ENCODE measurements around the gene PGAP3.

The PGAP3 gene

GRCh38 chr17:39624313-39624712 is 63.5 kb downstream of the PGAP3 start:
- no peak for FAIRE-seq
- DNase-seq (ENCODE audit: low spot score): no peak

DNA sequence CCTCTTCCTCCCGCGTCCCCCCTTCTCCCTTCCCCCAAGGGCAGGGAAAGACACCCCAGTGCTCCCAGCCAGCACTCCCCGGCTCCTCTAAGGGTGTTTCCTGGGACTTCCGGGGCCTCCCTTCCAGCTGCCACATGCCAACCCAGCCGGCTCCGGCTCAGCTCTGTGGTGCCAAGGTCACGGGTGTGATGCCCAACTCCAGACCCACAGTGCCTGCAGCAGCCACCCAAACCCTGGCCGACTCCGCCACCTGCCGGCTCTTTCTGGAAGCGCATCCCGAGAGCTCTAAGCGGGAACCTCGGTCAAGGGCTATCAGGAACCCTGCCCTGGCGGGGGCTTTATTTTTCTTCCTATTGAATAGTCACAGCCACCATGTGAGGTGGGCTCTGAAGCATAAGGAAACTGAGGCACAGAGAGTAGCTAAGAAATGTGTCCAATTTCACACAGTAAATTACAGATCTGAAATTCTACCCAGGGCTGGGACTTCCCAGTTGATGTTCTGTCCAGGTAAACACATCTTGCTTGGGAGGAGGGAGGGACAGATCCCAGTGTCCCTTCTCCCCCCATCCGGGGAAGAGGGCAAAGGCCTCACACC is 64.4 kb downstream of the PGAP3 start:
- peak; percentile 50 for DNase-seq (ENCODE audit: low spot score)
- FAIRE-seq: no peak

DNA sequence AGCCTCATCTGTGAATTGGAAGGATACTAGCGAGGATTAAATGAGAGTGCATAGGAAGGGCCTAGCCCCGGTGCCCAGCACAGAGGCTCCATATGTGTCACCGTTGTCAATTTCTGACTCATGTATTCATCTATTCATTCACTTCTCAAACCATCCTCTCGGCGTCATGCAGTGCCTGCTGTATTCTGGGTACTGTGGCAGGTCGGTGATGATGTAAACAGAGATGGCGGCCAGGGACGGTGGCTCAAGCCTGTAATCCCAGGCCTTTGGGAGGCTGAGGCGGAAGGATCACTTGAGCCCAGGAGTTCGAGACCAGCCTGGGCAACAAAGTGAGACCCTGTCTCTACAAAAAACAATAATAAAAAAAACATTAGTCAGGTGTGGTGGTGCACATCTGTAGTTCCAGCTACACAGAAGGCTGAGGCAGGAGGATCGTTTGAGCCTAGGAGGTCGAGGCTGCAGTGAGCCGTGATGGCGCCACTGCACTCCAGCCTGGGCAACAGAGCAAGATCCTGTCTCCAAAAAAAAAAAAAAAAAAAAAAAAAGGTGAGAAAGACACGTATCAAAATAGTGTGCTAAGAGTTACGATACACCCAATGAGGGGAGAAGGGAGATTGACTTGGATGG is 65.4 kb downstream of the PGAP3 start:
- peak; percentile 13 for DNase-seq (ENCODE audit: low spot score)
- no peak for FAIRE-seq

- DNase-seq (ENCODE audit: low spot score): peak; percentile 70
- FAIRE-seq: peak; percentile 14
Measured at GRCh38 chr17:39621523-39622379, 66.1 kb downstream of the PGAP3 start.

Data from RCC 7860 (cell line).